C4-2B (cell line): Measurements from ENCODE around the gene TYMP.

Experiments used
- ZFX ChIP-seq: fragments of 450-650 bp; IDR thresholded peaks from 2 replicates; pipeline ENCODE4 v1.6.1; 2017
- TF ChIP-seq, protein P1 (sequence below): fragments of 450-650 bp; conservative IDR thresholded peaks from 2 replicates; pipeline ENCODE4 v1.5.1; 2017; ENCODE audit warnings: mild to moderate bottlenecking

DNA sequence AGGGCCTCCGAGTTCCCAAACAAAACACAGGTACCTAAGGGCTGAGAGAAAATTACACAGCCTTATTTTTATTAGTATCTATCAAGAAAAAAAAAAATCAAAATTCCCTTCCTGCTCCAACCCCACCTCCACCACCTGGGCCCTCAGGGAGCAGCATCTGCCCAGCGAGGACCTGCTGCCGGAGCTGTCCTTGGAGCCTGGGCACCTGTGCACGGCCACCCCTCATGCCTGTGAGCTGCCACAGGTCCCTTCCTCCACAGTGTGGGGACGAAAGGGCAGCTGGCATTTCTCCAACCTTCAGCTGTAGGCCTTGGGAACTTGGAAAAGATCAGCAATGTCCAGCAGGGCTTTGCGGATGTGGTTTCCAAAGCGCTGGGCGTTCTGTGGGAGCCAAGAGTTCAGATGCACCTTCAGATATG, 39.2 kb upstream of the TYMP start:
- TF ChIP-seq, protein P1, sequence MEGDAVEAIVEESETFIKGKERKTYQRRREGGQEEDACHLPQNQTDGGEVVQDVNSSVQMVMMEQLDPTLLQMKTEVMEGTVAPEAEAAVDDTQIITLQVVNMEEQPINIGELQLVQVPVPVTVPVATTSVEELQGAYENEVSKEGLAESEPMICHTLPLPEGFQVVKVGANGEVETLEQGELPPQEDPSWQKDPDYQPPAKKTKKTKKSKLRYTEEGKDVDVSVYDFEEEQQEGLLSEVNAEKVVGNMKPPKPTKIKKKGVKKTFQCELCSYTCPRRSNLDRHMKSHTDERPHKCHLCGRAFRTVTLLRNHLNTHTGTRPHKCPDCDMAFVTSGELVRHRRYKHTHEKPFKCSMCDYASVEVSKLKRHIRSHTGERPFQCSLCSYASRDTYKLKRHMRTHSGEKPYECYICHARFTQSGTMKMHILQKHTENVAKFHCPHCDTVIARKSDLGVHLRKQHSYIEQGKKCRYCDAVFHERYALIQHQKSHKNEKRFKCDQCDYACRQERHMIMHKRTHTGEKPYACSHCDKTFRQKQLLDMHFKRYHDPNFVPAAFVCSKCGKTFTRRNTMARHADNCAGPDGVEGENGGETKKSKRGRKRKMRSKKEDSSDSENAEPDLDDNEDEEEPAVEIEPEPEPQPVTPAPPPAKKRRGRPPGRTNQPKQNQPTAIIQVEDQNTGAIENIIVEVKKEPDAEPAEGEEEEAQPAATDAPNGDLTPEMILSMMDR: no peak
- TF ChIP-seq ZFX: no peak
